Measurements from ENCODE around the gene RSBN1.

The RSBN1 gene

DNA sequence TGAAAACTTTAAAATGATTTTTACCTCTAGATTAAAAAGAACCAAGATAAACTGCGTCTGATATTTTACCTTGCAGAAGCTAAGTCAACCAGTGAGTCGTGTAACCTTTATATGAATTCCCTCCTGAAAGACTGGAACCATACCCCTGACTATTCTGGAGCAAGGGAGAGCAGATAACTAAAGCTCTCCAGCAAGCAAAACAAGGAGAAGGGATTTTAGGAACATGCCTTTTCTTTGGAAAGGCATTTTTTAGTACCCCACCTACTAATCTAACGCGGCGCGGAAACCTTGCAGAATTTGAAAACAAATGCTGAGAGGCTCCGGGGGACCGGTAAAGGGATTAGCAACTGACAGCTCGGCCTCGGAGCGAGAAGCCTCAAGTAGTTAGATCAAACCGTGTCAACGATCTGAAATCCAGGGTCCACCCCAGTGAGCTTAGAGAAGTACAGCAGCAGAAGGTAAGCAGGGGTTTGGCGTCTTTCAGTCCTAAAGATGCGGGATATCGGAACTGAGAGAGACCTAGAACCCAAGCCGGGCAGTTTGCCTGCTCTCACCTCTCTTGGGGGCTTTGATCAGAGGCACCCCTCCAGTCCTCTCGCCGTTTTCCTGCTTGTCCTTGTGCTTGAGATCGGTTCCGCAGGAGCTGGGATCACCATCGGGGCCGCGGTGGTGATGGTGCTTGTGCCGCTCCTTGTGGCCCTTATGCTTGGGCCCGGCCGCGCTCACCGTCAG lies 954 bp downstream of the RSBN1 start:
- DNase-seq, result peak; percentile 19

DNA sequence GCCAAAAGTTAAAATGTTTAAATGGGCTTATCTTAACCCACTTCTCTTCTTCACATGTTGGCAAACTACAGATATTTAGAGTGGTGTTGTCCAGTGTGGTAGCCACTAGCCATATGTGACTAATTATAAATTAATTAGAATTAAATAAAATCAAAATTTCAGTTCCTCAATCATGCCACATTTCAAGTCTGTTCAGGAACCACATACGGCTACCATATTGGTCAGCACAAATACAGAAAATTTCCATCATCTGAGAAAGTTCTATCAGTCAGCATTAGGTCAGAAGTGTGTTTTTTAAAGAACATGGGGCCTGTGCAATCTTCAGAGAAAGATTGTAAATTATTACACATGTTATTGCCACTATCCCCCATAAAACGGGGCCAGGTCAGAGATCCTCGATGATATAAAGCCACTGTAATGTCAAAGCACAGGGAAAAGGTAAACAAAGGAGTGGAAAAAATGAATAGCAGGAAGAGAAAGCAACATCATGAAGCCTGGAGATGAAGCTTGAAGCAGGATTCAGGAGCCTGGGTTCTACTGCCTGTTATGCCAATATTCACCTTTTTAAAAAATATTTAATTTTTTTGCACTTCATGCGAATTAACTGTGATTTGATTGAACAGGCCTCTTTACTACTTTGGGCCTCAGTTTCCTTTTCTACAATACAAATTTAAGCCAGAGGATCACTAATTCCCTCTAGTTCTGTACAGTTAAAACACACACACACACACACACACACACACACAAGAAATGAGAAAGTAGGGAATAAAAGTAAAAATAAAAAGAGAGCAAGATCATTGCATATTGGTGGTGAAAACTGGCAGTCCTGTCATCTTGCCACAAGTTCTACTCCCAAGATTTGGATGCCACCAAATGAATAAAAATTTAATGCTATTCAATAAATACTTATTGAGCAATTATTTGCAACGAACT lies 2.3 kb downstream of the RSBN1 start:
- DNase-seq, result no peak

DNA sequence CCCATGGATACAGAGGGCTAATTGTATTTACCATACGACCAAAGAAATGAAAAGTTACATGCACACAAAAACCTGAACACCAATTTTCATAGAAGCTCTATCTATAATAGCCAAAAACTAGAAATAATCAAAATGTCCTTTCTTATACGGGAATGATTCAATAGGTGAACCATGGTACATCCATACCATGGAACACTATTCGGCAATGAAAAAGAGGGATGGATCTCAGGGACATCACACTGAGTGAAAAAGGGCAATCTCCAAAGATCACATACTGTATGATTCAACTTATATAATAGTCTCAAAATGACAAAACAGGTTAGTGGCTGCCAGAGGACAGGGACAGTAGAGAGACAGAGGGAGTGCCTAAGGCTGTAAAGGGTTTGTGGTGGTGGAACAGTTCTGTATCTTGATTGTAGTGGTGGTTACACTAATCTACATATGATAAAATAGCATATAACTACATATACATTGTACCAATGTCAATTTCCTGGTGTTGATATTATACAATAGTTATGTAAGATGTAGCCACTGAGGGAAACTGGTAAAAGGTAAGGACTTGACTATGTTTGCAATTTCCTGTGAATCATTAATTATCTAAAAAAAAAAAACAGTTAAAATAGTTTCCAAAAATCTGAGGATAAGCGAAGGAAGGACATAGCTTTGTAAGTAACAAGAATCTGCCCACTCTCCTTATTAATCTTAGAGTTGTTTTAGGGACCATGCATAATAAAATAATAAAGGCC lies 3.7 kb downstream of the RSBN1 start:
- DNase-seq, result no peak

DNA sequence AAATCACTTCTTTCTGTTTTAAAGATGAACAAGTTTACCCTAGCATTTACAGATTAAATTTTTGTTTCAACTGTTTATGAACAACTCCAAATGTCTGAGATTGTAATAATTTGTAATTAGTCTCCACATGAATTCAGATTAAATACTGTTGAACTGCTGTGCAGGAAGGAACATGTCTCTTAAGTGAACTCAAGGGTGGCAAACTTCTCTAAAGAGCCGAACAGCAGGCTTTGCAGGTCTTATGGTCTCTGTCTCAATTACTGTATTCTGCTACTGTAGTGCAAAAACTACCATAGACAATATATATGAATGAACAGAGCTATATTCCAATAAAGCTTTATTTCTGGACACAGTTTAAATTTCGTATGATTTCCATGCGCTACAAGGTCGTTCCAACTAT lies 6.6 kb downstream of the RSBN1 start:
- DNase-seq, result no peak

DNA sequence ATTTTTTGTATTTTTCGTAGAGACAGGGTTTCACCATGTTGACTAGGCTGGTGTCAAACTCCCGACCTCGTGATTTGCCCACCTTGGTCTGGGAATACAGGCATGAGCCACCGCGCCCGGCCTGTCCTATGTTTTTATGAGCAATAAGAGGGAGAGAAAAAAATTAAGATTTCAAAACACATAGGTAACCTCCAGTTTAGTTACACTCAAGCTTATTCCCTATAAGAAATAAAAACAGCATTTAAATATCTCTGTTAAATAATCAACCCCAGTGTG lies 7.1 kb downstream of the RSBN1 start:
- DNase-seq, result no peak

DNA sequence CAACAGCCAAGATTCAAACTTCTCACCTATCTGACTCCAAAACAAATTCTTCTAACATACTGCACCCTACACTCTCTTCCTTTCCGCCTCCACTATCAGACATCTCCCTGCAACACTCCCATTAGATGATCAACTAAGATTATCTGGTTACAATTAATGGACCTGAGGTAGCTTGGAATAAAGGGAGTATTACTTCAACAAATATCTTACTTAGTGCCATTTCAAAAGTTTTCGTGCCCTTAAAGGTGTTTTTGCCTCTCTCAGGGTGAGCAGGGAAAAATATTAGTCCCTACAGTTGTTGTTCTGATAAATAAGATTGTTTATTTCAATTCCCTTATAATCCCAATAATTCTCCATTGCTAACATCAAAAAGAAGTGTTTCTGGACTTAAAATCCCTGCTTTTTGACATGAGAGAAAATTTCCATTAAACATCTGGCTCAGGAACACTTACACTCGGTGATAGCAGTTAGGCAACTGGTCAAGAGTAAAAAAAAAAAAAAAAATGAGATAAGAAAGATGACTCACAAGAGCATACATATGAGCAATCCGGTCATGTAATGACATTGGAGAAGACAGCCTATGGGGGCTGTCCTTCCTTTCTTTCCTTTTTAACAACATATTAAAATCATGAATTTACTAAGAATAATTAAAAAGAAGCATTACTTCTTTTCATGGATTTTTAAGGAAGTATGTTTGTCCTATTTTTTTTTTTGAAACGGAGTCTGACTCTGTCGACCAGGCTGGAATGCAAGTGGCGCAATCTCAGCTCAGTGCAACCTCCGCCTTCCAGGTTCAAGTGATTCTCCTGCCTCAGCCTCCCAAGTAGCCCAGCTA lies 7.6 kb downstream of the RSBN1 start:
- DNase-seq, result no peak

DNA sequence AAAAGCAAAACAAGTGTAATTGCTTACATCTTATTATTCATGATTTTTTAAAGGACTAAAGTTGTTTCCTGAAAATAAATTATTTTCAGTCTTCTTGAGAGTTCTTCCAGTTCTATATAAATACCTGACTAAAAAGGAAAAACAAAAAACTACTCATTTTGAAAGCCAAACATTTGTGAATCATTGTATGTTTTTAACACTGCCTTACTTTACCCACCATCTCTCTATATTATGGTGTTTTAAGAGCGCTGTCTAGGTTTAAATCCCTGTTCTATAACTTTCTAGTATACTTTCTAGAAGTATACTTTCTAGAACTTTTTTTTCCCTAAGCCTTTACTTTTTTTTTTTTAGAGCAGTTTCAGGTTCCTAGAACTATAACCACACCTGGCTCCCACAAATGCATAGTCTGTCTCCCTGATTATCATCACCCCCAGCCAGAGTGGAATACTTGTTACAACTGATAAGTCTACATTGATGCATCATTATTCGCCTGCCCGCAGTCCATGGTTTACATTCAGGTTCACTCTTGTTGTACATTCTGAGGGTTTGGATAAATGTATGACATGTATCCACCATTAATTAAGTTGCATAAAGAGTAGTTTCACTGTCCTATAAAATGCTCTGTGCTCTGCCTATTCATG lies 9.8 kb downstream of the RSBN1 start:
- no peak for DNase-seq

DNA sequence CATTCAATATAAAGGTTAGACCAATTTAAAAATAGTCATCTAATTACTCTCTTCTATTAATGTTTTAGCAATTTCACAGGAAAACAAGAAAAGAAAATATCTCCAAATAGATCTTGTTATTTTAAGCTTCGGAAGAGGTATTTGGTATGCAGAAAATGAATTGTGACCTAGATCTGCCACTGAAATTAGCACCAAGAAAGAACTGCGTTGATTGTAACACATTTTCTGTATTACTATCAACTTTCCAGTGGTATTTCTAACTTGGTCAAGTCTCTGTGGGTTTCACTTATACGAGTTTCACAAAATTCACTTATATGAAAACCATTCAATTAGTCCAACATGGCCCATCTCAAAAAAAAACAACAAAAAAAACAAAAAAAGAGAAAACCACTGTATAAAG lies 11.8 kb downstream of the RSBN1 start:
- no peak for DNase-seq

DNA sequence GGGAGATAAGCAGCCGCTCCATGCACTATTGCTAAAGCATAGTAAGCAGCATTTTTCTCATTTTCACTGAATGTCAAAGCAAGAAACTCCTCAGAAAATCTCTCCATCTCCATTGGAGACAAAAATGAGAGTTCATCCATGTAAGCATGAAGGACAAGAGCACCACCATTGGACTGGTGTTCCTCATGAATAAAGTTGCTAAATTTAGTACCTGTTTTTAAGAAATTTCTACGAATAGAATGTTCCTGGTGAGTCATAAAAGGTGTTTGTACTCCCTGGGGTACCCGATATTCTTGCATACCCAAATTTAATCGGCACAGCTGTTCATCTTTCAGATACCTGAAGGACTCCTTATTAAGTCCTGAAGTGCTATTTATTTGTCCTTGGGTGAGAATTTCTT lies 14.8 kb downstream of the RSBN1 start:
- DNase-seq, result no peak

DNA sequence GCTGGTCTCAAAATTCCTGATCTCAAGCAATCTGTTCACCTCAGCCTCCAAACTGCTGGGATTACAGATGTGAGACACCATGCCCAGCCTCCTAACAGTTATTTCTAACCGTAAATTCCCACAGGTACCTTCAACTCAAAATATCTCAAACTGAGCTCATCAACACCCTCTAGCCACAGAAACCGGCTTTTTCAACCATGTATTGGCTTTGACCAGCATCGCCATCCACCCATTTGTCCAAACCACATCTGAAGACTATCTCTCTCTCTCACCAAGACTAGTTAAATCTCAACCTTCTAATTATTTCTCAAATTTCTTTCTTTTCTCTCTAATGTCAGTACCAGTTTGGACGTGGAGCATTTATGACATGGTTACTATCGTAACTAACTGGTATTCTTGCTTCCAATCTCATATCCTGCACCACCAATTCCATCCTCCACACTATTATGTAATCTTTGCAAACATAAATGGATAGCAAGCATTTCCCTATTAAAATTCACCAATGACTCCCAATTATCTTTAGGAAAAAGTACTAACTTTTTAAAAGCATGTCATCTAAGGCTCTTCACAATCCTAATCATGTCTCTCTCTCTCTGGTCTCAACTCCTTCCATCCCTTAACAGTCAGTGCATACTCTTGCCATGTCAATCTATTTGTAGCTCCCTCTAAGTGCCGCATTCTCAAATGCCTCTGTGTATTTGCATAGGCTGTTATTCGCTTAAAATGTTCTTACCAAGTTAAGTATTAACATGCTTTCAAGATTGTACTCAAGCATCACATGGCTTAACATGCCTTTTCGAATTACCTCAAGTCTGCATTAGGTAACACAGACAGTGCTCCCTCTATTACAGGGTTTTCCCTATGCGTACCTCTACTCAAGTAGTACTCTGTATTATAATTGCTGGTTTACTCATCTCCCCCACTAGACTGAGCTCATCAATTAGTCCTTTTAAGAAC lies 18.1 kb downstream of the RSBN1 start:
- DNase-seq, result no peak

DNA sequence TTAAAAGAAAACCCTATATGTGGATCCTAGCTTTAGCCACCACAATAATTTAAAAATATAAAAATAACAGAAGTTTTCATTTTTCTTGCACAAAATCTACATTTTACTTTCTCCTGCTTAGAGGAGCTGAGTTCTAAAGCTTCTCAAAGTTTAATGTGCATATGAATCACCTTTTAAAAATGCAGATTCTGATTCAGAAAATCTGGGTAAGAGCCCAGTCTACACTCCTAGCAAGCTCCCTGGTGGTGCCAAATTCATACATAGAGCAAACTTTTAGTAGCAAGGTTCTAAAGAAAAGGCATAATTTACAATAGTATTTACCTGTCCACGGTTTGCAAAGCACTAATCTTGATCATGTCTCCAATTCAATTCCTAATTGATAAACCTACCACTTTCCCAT lies 19.3 kb downstream of the RSBN1 start:
- no peak for DNase-seq

DNA sequence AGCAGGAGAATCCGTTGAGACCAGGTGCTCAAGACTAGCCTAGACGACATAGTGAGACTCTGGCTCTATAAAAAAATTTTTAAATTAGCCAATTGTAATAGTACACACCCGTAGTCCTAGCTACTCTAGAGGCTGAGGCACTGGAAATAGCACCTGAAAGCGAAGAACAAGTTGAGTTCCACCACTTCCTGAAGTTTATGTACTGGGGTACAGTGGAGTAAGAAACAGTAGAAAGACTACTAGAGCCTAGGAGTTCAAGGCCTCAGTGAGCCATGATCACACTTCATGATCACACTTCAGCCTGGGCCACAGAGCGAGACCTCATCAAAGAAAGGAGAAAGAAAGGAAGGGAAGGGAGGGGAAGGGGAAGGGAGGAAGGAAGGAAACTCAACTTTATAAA lies 19.8 kb downstream of the RSBN1 start:
- DNase-seq, result no peak

DNA sequence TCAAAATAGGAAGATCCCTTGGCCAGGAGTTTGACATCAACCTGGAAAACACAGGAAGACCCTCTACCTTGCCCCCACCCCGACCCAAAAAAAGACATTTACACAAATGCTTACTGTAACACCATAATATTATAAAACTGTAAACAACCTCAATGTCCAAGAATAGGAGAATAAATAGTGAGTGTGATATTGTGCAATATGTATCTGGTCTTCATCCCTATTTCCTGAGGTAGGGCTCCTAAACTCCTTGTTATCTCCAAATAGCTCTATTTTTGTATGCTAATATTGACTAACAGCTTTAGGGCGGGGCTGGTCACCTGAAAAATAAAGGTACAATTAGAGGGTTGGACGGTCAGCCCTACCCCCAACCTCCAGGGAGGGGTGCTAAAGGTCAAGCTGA lies 23.5 kb downstream of the RSBN1 start:
- no peak for DNase-seq

DNA sequence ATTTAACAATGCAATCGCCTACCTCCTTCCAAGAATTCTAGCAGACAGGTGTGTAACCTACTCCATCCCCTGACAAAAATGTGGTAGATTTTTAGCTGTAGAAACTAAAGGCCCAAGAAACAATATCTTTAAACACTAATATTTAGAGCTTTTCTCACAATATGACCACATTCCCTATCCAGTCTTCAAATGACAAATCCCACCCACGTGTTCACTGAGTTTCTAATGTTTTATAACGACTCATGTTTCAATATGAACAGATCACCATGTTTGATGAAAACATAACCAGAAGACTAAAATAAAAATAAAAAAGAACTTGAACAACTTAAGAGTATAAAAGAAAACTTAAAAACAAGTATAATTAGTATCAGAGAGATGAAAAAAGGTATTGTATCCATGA lies 24.6 kb downstream of the RSBN1 start:
- no peak for DNase-seq

DNA sequence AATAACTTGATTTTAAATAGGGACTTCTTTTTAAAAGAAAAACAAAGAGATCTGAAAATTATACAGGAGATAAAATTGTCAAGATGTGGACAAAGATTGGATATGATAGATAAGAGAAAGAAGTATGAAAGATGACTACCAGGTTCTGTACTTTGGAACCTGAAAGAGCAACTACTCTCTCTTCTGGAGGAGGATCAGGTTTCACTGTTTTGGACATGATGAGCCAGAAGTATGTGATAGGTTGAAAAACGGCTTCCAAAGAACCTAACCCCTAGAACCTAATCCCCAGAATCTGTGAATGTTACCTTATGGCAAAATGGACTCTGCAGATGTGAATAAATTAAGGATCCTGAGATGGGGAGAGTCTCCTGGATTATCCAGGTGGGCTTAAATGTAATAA lies 26.2 kb downstream of the RSBN1 start:
- no peak for DNase-seq

DNA sequence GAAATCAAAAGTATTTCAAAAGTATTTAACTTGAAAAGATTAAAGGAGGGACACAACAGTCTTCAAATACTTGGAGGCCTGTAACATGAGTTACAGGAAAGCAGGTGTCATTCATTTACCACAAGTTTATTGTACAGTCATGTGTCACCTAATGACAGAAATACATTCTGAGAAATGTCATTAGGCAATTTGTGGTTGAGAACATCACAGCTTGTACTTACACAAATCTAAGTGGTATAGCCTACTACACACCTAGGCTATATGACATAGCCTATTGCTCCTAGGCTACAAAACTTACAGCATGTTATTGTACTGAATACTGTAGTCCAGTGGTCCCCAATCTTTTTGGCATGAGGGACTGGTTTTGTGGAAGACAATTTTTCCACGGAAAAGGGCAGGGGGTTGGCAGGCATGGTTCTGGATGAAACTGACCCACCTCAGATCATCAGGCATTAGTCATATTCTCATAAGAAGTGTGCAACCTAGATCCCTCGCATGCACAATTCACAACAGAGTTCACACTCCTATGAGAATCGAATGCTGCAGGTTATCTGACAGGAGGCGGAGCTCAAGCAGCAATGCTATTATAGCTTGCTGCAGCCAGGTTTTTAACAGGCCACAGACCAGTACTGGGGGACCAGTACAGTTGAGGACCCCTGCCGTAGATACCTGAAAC lies 28.0 kb downstream of the RSBN1 start:
- DNase-seq, result no peak

DNA sequence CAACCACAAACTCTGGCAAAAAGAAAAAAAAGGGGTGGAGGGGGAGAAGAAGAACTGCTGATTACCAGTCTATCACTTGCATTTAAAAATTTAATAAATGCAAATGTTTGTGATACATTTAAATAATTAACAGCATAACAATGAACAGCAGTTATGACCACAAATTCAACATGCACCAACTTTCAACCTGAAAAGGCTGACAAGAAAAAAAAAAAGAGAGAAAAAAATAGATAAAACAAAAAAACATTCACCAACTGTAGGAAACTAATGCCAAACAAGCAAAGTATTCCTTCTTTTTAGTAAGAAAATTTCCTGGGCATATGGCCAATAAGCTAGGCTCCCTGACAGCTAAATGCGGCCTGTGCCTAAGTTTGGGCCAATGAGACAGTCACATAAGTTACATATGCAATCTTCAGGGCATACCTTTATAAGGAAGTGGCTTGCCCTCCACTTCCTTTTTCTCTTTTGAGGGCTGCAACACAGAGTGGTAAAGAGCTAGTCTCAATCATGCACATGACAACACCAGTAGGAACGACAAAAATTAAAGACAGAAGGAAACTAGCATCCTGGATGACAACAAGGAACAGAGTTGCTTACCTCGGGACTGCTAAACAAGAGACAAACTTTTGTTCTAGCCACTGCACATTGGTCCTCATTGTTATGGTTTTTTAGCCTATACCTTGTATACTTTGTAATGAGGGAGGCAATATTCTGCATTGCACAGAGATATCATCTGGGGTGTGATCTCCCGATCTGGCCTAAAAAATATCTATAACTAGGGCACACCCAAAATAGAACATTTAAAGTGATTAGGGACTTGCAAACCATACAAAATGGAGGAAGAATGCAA lies 28.8 kb downstream of the RSBN1 start:
- no peak for DNase-seq

DNA sequence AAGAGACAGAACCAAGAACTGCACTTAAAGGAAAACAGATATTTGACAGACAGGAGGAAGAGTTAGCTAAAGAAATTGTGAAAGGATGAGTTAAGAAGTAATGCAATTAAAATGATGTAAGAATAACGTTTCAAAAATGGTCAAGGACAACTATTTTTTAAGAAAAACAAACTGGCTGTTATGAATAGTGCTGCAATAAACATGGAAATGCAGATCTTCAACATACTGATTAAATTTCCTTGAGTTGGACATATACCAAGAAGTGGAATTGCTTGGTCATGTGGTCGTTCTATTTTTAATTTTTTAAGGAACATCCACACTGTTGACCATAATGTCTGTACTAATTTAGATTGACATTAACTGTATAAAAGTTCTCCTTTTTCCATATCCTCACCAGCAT lies 29.9 kb downstream of the RSBN1 start:
- no peak for DNase-seq

DNA sequence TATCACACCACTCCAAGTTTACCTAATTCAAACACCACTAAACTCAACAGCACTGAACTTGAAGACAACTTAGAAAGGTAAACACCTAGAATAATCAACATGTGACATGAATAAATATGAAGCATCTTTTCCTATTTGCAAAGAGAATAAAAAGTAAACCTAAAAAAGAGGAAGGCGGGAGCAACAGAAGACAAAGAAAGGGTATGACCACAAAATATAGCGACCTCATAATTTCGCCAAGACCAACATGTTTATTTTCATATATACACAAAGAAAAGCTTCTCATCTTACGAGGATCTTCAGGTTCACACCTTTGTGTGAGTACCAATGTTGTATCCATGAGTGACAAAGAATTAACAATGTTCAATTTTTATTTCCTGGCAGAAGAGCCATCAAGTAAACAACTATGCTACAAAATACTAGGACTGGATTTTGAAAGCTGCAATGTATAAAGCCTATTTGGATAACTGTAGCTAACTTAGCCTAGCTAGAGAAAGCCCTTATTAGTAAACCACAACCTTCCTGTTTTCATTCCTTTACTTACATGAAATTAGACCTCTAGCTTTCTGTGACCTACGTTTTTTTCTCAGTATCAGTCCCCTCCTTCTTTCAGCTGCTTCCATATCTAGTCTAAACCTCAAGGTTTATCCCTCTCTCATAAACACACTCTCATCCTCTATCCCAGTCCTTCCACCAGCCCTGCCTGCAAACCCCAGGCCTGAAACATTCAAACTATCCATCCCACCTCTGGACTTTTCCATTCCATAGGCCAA lies 31.7 kb downstream of the RSBN1 start:
- DNase-seq, result no peak

Measured in COR-L47 (cell line).